Measurements from ENCODE around the gene CCNL2.
A peak's percentile ranks its signal among the peaks of the same experiment; 100 is the strongest.

The CCNL2 gene

GRCh38 chr1:1400576-1401456 is 1.7 kb upstream of the CCNL2 start:
- H3K4me3 ChIP-seq (ENCODE audit: low read depth, low read length), result peak overlapping the region; percentile 88
- no peak for DNase-seq (ENCODE audit: low read depth, low spot score)
- in situ Hi-C loops (cut with HindIII; ENCODE audit: low sequenced_read_pairs), result no loop called here
- TF ChIP-seq CTCF (IDR thresholded peaks at IDR 0.05; ENCODE audit: low read depth, low read length), result no peak

GRCh38 chr1:1399872-1400575 is 889 bp upstream of the CCNL2 start:
- DNase-seq (ENCODE audit: low read depth, low spot score), result peak; percentile 12
- in situ Hi-C loops (cut with HindIII; ENCODE audit: low sequenced_read_pairs), result no loop called here

DNA sequence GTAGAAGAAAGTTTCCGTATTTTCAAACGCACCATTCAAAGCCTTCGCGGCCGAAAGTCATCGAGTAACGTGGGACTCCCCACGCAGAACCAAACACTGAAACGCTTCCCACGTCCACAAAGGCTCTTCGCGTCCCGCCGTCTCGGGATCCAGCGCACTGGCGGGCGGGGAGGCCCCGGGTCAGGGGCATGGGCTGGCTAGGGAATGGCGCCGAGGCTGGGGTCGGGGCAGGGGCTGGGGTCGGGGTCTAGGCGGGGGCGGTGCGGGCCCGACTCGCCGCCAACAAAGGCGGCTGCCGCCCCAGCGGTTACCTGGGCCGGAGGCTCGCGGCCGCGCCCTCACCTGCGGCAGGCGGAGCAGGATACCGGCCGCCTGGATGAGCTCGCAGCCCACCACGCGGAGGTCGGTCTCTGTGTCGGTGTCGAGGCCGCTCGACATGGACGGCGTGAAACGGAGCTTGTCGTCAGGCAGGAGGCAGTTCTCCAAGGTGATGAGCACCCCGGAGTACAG is 403 bp downstream of the CCNL2 start:
- peak overlapping the region; percentile 91 for H3K4me3 ChIP-seq (ENCODE audit: low read depth, low read length)
- TF ChIP-seq CTCF (IDR thresholded peaks at IDR 0.05; ENCODE audit: low read depth, low read length), result no peak
- in situ Hi-C loops (cut with HindIII; ENCODE audit: low sequenced_read_pairs), result no loop called here
- no peak for DNase-seq (ENCODE audit: low read depth, low spot score)

More at GRCh38 chr1:1399872-1400575, 889 bp upstream of the CCNL2 start:
- peak overlapping the region; percentile 88 for H3K4me3 ChIP-seq (ENCODE audit: low read depth, low read length)
- TF ChIP-seq CTCF (IDR thresholded peaks at IDR 0.05; ENCODE audit: low read depth, low read length), result no peak

- no peak for TF ChIP-seq CTCF (IDR thresholded peaks at IDR 0.05; ENCODE audit: low read depth, low read length)
- peak overlapping the region; percentile 91 for H3K4me3 ChIP-seq (ENCODE audit: low read depth, low read length)
- in situ Hi-C loops (cut with HindIII; ENCODE audit: low sequenced_read_pairs), result no loop called here
- DNase-seq (ENCODE audit: low read depth, low spot score), result no peak
These were observed 1.2 kb downstream of the CCNL2 start for GRCh38 chr1:1397839-1398523.

DNA sequence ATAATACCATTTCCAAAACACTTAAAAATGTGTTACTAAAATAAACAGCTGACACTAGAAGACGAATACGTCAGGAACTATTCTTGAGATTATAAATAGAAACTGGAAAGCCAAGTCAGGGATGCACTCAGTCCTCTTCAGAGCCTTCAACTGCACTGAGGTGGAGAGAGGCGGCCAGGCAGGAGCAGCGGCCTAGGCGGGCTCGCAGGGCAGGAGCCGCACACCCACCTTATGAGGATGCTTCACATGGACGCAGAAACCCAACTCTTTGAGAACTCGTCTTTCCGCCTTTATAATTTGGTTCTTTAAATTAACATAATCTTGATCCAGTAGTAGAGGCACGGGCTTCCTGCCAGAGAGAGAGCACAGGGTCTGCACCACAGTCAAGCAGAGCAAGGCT is 4.0 kb downstream of the CCNL2 start:
- TF ChIP-seq CTCF (IDR thresholded peaks at IDR 0.05; ENCODE audit: low read depth, low read length), result no peak
- in situ Hi-C loops (cut with HindIII; ENCODE audit: low sequenced_read_pairs), result no loop called here
- H3K4me3 ChIP-seq (ENCODE audit: low read depth, low read length), result no peak overlapping the region
- DNase-seq (ENCODE audit: low read depth, low spot score), result no peak

- H3K4me3 ChIP-seq (ENCODE audit: low read depth, low read length), result no peak overlapping the region
- no peak for DNase-seq (ENCODE audit: low read depth, low spot score)
- in situ Hi-C loops (cut with HindIII; ENCODE audit: low sequenced_read_pairs), result no loop called here
- no peak for TF ChIP-seq CTCF (IDR thresholded peaks at IDR 0.05; ENCODE audit: low read depth, low read length)
These were observed 5.0 kb downstream of the CCNL2 start for GRCh38 chr1:1394116-1394515.
